Measurements from ENCODE around the gene QRICH1. TPM values are rescaled to one million over a fixed set of nuclear protein-coding genes. Genes with fewer than 3 reads are reported as not detected.

Gene QRICH1
- total RNA-seq, 1 experiment from 2014 or later, result 57.3 TPM

DNA sequence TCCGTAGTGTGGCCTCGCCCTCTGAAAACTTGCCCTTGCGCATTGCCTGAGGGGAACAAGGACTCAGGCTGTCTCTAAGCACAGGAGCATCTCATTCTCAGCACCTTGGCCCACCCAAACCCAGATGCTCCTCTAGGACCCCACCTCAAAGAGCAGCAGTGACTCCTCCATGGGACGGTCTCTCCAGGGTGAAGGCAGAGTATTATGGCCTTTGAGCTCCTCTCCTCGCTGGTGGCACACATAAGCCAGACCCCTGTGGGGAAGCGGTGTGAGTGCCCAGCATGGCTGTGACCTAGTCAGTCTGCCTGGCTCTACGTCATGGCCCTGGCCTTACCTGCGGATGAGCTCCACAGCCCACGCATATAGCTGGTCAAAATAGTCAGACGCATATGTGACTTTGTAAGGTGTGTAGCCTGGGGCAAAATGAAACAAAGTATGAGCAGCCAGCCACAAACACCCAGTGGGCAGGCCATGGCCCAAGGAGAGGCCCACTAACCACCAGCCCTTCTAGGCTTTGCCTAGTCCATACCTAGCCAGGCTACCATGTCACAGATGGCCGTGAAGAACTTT lies 6.3 kb upstream of the QRICH1 start:
- CTCF ChIA-PET, result no interaction called here
- POLR2A ChIA-PET (ENCODE audit: low non-redundant PET), result no interaction called here
- H3K9me3 ChIP-seq (ENCODE audit: low read depth, low read length, poor library complexity, severe bottlenecking), result no peaks in the 10 kb centered on the region
- intact Hi-C loops (cut with micrococcal nuclease; ENCODE audit: unreplicated experiment), result no loop called here
- DNase-seq (ENCODE audit: low spot score), result no peak
- no peak overlapping the region for H3K4me3 ChIP-seq (ENCODE audit: low read depth, low read length, poor library complexity, severe bottlenecking)
- peaks cover 7% of the 10 kb centered on the region for H3K4me1 ChIP-seq (ENCODE audit: insufficient read depth, low read length, poor library complexity, severe bottlenecking)
- H3K27ac ChIP-seq (ENCODE audit: low read depth, low read length, poor library complexity, severe bottlenecking), result no peak overlapping the region
- no peaks in the 10 kb centered on the region for H3K27me3 ChIP-seq (replicated peaks; ENCODE audit: insufficient read depth, low read depth, low read length, poor library complexity)
- peaks cover 30% of the 10 kb centered on the region for H3K36me3 ChIP-seq (ENCODE audit: insufficient read depth, low read length, poor library complexity, severe bottlenecking)
- BruUV-seq (replicated peaks), result no TSS peak
- no peak for TF ChIP-seq EZH2 (IDR thresholded peaks at IDR 0.05; ENCODE audit: borderline replicate concordance, low read depth, low read length, poor library complexity, severe bottlenecking)
- TF ChIP-seq, protein P1, sequence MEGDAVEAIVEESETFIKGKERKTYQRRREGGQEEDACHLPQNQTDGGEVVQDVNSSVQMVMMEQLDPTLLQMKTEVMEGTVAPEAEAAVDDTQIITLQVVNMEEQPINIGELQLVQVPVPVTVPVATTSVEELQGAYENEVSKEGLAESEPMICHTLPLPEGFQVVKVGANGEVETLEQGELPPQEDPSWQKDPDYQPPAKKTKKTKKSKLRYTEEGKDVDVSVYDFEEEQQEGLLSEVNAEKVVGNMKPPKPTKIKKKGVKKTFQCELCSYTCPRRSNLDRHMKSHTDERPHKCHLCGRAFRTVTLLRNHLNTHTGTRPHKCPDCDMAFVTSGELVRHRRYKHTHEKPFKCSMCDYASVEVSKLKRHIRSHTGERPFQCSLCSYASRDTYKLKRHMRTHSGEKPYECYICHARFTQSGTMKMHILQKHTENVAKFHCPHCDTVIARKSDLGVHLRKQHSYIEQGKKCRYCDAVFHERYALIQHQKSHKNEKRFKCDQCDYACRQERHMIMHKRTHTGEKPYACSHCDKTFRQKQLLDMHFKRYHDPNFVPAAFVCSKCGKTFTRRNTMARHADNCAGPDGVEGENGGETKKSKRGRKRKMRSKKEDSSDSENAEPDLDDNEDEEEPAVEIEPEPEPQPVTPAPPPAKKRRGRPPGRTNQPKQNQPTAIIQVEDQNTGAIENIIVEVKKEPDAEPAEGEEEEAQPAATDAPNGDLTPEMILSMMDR (conservative IDR thresholded peaks at IDR 0.05; ENCODE audit: low read depth, low read length), result no peak

DNA sequence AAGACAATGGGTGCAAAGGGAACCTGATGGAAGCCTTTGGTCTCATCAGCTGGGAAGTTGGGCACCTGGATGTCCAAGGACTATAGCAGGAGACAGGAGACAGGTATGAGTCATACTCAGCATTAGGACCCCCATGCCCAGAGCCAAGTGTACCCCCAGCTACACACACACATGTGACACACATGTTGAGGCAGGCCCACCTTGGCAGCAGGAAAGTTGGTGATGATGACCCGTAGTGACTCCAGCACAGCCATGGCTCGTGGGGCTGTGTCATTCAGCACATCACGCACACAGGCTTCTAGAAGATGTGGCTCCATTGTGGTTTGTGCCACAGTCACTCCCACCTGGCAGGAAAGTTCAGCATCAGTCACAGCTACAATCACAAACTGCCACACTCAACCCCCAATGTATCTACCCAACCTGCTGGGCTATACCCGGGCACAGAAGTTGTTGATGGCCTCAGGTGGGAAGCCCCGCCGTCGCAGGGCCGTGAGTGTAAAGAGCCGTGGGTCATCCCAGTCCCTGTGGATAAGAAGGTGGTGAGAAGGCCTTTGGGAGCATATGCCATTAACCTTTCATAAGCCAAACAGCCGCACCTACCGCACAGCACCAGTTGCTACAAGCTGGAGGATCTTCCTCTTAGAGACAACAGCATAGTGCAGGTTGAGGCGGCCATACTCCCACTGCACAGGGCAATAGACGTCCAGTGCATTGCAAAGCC lies 5.2 kb upstream of the QRICH1 start:
- H3K36me3 ChIP-seq (ENCODE audit: insufficient read depth, low read length, poor library complexity, severe bottlenecking), result peaks cover 30% of the 10 kb centered on the region
- TF ChIP-seq, protein P1 (conservative IDR thresholded peaks at IDR 0.05; ENCODE audit: low read depth, low read length), result no peak
- TF ChIP-seq EZH2 (IDR thresholded peaks at IDR 0.05; ENCODE audit: borderline replicate concordance, low read depth, low read length, poor library complexity, severe bottlenecking), result no peak

DNA sequence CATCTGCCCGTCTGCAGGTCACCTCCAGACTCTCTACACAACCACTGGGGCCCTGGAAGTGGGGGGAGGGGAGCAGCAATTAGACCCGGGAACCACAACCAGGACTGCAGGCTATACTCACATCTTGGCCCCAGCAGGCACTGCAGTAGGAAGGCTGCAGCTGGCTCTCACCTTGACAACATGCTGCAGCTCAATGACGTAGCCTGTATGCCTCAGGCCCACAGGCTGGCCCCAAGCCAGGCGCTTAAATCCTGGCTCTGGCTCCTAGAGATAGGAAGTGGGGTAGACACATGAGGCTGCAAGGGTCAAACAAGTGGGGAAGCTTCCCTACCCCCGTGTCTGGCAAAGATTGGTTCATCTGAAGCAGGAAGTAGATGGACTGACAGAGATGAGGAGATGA lies 4.6 kb upstream of the QRICH1 start:
- no peak for TF ChIP-seq EZH2 (IDR thresholded peaks at IDR 0.05; ENCODE audit: borderline replicate concordance, low read depth, low read length, poor library complexity, severe bottlenecking)
- TF ChIP-seq, protein P1 (conservative IDR thresholded peaks at IDR 0.05; ENCODE audit: low read depth, low read length), result no peak
- no TSS peak for BruUV-seq (replicated peaks)
- Histone ChIP-seq H3K4me3 (ENCODE audit: low read depth, low read length, poor library complexity, severe bottlenecking) (no peak overlapping the region), H3K36me3 (ENCODE audit: insufficient read depth, low read length, poor library complexity, severe bottlenecking) (peaks cover 30% of the 10 kb centered on the region), H3K27ac (ENCODE audit: low read depth, low read length, poor library complexity, severe bottlenecking) (no peak overlapping the region), H3K4me1 (ENCODE audit: insufficient read depth, low read length, poor library complexity, severe bottlenecking) (peaks cover 1% of the 10 kb centered on the region), H3K9me3 (ENCODE audit: low read depth, low read length, poor library complexity, severe bottlenecking) (no peaks in the 10 kb centered on the region), H3K27me3 (replicated peaks; ENCODE audit: insufficient read depth, low read depth, low read length, poor library complexity) (no peaks in the 10 kb centered on the region)
- intact Hi-C loops (cut with micrococcal nuclease; ENCODE audit: unreplicated experiment), result no loop called here
- ChIA-PET POLR2A (ENCODE audit: low non-redundant PET) (interaction anchor here (0.6 kb wide), 1 partner anchor 108 kb away, joined by 5 read pairs; no protein-coding TSS in a partner anchor), CTCF (no interaction called here)
- no peak for DNase-seq (ENCODE audit: low spot score)

More for the DNA sequence above, 5.2 kb upstream of the QRICH1 start:
- Histone ChIP-seq H3K9me3 (ENCODE audit: low read depth, low read length, poor library complexity, severe bottlenecking) (no peaks in the 10 kb centered on the region), H3K27me3 (replicated peaks; ENCODE audit: insufficient read depth, low read depth, low read length, poor library complexity) (no peaks in the 10 kb centered on the region), H3K27ac (ENCODE audit: low read depth, low read length, poor library complexity, severe bottlenecking) (no peak overlapping the region), H3K4me3 (ENCODE audit: low read depth, low read length, poor library complexity, severe bottlenecking) (no peak overlapping the region), H3K4me1 (ENCODE audit: insufficient read depth, low read length, poor library complexity, severe bottlenecking) (peaks cover 7% of the 10 kb centered on the region)
- DNase-seq (ENCODE audit: low spot score), result no peak
- BruUV-seq (replicated peaks), result no TSS peak
- intact Hi-C loops (cut with micrococcal nuclease; ENCODE audit: unreplicated experiment), result no loop called here
- ChIA-PET CTCF (no interaction called here), POLR2A (ENCODE audit: low non-redundant PET) (interaction anchor here (0.6 kb wide), 1 partner anchor 108 kb away, joined by 5 read pairs; no protein-coding TSS in a partner anchor)
